GM12872 (cell line): ENCODE measurements around the gene MSRB1.

ENCODE experiments used
- CTCF ChIP-seq: IDR thresholded peaks from 3 replicates; pipeline ENCODE4 v1.5.1; 2011; ENCODE audit warnings: low read depth, mild to moderate bottlenecking, low read length, moderate library complexity; ENCODE audit not compliant: insufficient read depth

MSRB1 gene

DNA sequence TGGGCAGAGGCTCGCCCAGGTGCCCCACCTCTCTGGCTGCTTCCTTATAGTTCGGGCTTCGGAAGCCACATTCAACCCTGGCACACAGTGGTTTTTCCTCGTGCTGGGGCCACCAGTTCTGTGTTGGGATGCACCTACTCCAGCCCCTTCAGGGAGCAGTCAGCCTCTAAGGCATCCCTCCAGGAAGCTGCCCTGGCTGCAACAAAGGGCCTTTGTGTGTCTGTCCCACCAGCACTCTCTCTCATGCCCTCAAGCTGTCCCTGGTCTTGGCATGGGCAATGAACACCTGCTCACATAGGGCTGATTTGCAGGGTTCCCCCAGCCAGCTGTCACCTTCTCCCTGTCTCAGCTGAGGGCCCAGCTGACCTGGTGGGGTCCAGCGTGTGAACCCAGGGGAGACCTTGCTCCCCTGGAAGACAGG lies 39.0 kb upstream of the MSRB1 start:
- TF ChIP-seq CTCF: no peak

- no peak for TF ChIP-seq CTCF
Observed at GRCh38 chr16:1981398-1981836, 38.4 kb upstream of the MSRB1 start, which contains the start of gene NOXO1. Gene NOXO1, minus strand, starts transcription at chr16:1981469. Its CDS starts 290 bp downstream, at chr16:1981179.

GRCh38 chr16:1980770-1981087 lies 37.7 kb upstream of the MSRB1 start:
- TF ChIP-seq CTCF: no peak

GRCh38 chr16:1980030-1980769 lies 37.2 kb upstream of the MSRB1 start:
- TF ChIP-seq CTCF: no peak

DNA sequence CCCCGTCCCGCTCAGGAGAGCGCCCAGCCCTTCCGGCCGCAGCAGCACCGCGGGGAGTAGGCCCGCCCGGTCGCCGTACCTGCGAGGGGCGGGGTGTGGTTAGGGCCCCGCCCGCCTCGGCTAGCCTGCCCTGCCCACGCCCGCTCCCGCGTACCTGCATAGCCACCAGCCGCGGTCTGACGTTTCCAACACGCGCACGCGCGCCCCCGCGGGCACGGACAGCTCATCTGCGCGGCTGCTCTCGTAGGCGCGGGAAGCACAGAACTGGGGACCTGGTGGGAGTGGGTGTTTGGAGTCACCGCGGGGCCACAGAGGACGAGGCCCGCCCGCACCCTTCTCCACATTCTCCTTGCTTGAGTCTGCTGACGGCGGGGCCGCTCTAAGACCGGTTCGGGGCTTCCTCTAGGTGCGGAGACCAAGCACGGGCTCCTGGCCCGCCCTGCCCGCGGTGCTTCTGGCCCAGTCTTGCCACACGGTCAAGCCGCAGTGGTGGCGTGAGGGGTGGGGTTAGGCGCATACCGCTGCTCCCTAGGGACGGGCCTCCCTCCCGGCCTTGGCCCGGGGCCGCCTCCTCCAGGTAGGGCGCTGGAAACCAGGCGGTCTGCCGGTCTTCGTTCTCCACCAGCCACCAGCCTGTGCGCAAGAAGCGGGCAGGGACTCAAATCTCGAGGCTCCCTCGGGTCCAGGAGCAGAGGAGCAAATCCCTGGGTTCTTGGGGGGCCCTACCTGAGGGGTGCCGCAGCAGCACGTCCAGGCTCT lies 36.5 kb upstream of the MSRB1 start:
- no peak for TF ChIP-seq CTCF

GRCh38 chr16:1978476-1979120 lies 35.6 kb upstream of the MSRB1 start:
- no peak for TF ChIP-seq CTCF

GRCh38 chr16:1977875-1978268 lies 34.9 kb upstream of the MSRB1 start:
- TF ChIP-seq CTCF: no peak
